ENCODE data around the gene MAP2K7. TPM values are rescaled to one million over a fixed set of nuclear protein-coding genes. Genes with fewer than 3 reads are reported as not detected.
A peak's percentile ranks its signal among the peaks of the same experiment; 100 is the strongest.

MAP2K7 gene
- total RNA-seq, 6 experiments from 2014 or later, result 21.7 to 25.8 (median 22.8) TPM

DNA sequence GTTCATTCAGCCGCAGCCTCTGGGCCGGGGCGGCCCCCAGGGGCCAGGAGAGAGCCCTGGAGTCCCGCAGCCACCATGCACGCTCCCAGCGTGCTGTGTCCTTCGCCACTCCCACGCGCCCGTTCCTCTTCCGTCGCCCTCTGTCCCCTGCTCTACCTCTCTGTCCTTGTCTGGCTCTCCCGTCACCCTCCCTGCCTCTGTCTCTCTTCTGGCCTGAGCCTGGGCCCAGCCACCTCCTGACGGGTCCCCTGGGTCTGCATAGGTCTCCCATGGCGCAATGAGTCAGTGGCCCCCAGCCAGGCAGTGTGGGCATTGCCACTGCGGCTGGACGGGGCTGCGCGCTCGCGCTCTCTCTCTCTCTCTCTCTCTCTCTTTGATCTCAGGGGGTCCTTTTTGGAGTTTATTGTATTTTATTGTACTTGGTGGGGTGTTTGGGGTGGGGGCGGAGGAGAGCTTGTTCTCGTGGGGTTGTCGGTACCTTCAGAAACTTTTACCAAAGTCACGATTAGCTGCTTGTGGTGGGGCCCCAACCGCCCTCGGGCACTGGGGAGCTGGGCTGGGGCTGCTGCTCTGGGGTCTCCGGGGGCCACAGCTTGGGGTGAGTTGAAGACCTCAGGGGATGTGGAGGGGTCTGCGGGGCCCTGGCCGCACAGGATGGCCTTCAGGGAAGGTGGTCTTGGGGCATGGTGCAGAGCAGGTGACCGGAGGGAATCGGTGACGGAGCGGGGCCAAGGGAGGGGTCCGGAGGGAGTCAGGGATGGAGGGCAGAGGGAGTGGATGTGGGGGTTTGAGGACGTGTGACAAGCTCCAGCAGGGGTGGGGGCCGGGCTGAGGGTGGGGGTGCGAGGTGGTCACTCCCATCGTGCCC, 9.3 kb downstream of the MAP2K7 start:
- TF ChIP-seq, protein P1, sequence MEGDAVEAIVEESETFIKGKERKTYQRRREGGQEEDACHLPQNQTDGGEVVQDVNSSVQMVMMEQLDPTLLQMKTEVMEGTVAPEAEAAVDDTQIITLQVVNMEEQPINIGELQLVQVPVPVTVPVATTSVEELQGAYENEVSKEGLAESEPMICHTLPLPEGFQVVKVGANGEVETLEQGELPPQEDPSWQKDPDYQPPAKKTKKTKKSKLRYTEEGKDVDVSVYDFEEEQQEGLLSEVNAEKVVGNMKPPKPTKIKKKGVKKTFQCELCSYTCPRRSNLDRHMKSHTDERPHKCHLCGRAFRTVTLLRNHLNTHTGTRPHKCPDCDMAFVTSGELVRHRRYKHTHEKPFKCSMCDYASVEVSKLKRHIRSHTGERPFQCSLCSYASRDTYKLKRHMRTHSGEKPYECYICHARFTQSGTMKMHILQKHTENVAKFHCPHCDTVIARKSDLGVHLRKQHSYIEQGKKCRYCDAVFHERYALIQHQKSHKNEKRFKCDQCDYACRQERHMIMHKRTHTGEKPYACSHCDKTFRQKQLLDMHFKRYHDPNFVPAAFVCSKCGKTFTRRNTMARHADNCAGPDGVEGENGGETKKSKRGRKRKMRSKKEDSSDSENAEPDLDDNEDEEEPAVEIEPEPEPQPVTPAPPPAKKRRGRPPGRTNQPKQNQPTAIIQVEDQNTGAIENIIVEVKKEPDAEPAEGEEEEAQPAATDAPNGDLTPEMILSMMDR (IDR thresholded peaks at IDR 0.05), result no peak
- H3K27me3 Mint-ChIP-seq (ENCODE audit: insufficient read depth), result peaks cover 9% of the 10 kb centered on the region
- no peak overlapping the region for H3K4me3 Mint-ChIP-seq
- no peak for DNase-seq
- H3K4me1 Mint-ChIP-seq (ENCODE audit: low read depth), result peaks cover 11% of the 10 kb centered on the region
- H3K9me3 Mint-ChIP-seq, result no peaks in the 10 kb centered on the region
- peaks cover 5% of the 10 kb centered on the region; the same call in 1 of the 2 replicates for H3K36me3 Mint-ChIP-seq (ENCODE audit: low read depth)
- H3K27ac Mint-ChIP-seq, result no peak overlapping the region

DNA sequence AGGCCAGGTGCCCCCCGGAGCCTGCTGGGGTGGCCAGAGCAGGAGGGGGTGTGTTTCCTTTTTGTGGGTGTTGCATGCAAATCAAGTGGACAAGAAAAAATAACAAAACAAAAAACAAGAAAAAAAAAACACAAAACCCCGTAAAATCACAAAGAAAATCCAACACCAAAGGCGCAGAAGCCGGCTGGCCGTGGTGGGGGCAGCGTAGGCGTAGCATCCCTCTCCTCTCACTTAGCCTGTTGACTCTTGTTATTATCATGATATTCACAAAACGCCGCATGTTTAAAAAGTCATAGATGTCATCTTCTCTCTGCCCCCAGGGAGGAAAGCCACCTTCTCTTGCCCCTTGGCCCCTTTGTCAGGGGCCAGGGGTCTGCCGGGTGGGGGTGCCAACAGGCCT, 10.0 kb downstream of the MAP2K7 start:
- Mint-ChIP-seq H3K36me3 (ENCODE audit: low read depth) (peaks cover 5% of the 10 kb centered on the region; the same call in 1 of the 2 replicates), H3K9me3 (no peaks in the 10 kb centered on the region), H3K4me3 (no peak overlapping the region), H3K4me1 (ENCODE audit: low read depth) (peaks cover 11% of the 10 kb centered on the region), H3K27ac (no peak overlapping the region), H3K27me3 (ENCODE audit: insufficient read depth) (peaks cover 9% of the 10 kb centered on the region)
- TF ChIP-seq, protein P1 (IDR thresholded peaks at IDR 0.05), result no peak
- no peak for DNase-seq

DNA sequence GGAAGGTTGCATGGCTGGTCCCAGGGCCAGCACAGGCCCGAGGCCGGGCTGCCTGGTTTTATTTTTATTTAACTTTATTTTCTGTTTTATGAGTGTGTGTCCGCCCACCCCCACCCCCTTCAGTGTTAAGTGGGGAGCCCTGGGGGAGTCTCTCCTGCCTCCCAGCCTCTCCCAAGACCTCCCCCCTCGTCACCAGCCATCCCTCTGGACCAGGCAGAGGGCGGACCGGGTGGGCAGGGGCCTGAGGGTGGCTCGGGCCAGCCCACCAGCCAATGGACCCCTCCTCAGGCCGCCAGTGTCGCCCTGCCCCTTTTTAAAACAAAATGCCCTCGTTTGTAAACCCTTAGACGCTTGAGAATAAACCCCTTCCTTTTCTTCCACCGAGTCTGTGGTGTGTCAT, 10.4 kb downstream of the MAP2K7 start:
- Mint-ChIP-seq H3K4me3 (no peak overlapping the region), H3K4me1 (ENCODE audit: low read depth) (peaks cover 11% of the 10 kb centered on the region), H3K27ac (no peak overlapping the region), H3K36me3 (ENCODE audit: low read depth) (peaks cover 5% of the 10 kb centered on the region; the same call in 1 of the 2 replicates), H3K27me3 (ENCODE audit: insufficient read depth) (peaks cover 9% of the 10 kb centered on the region), H3K9me3 (no peaks in the 10 kb centered on the region)
- TF ChIP-seq, protein P1 (IDR thresholded peaks at IDR 0.05), result no peak
- DNase-seq, result no peak

DNA sequence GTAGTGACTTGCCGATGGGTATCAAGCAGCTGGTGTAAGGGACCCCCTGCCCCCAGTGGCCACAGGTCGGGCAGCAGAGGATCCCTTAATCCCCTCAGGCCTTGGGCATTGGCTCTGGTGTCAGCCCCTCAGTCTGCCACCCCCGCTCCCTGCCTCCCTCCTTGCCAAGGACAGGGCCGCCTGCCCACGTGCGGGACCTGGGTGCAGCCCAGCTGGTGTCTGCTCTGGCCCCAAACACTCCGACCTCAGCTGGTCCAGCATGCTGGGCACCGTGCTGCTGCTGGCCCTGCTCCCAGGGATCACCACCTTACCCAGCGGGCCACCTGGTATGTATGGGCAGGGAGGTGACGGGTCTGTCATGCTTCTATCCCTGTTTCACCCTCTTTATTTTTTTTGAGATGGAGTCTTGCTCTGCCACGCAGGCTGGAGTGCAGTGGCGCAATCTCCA, 10.9 kb downstream of the MAP2K7 start, which contains the start of gene TGFBR3L:
Gene TGFBR3L, plus strand, starts transcription at position 233 of the 448 bp plus-strand sequence.
- H3K9me3 Mint-ChIP-seq, result no peaks in the 10 kb centered on the region
- peaks cover 14% of the 10 kb centered on the region for H3K4me1 Mint-ChIP-seq (ENCODE audit: low read depth)
- H3K27ac Mint-ChIP-seq, result peak within 1 kb of the TSS; percentile 48
- H3K4me3 Mint-ChIP-seq, result peak within 1 kb of the TSS; percentile 72
- H3K36me3 Mint-ChIP-seq (ENCODE audit: low read depth), result peaks cover 5% of the 10 kb centered on the region; the same call in 1 of the 2 replicates
- TF ChIP-seq, protein P1 (IDR thresholded peaks at IDR 0.05), result no peak
- DNase-seq, result no peak
- H3K27me3 Mint-ChIP-seq (ENCODE audit: insufficient read depth), result peaks cover 9% of the 10 kb centered on the region

DNA sequence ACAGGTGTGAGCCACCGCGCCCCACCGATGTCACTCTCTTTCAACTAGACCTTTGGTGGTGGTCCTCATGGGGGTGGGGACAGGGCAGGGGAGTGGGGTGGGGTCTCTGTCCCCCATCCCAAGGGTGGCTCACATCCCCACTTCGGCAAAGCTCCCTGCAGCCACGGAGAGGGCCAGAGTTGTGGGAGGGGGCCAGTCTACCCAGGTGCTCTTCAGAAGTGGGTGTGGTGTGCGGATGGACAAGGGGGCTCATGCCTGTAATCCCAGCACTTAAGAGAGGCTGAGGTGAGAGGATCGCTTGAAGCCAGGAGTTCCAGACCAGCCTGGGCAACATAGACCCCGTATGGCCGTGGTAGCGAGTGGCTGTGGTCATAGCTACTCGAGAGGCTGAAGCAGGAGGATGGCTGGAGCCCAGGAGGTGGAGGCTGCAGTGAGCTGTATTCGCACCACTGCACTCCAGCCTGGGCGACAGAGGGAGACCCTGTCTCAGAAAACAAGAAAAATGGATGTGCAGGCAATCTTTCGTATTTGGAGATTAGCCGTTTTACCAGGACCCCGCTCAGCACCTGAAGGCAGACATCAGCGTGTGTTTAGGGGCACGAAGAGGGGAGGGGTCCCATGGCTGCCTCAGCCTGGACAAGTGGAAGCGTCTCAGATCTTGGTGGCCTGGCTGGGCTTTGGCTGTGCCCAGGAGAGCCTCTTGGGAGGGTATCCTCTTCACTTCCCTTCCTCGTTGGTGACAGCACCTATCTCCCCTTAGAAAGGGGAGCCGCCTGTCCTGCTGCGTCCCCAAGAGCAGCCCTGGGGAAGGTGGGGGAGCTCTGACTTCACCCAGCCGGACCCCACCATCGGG, 11.8 kb downstream of the MAP2K7 start:
- Mint-ChIP-seq H3K4me3 (peak overlapping the region; percentile 72), H3K4me1 (ENCODE audit: low read depth) (peaks cover 19% of the 10 kb centered on the region), H3K27ac (peak overlapping the region; percentile 48), H3K9me3 (no peaks in the 10 kb centered on the region), H3K36me3 (ENCODE audit: low read depth) (peaks cover 5% of the 10 kb centered on the region; the same call in 1 of the 2 replicates), H3K27me3 (ENCODE audit: insufficient read depth) (peaks cover 9% of the 10 kb centered on the region)
- TF ChIP-seq, protein P1 (IDR thresholded peaks at IDR 0.05), result no peak
- no peak for DNase-seq
